Thyroid gland (tissue), 4 donors: ENCODE measurements around the gene SLC25A11. TPM values are rescaled to one million over a fixed set of nuclear protein-coding genes. Genes with fewer than 3 reads are reported as not detected.

Experiments
- DNase-seq, 2 donors: peaks; one replicate each; pipeline ENCODE4 v3.0.0-alpha.2; 2019
- H3K27ac ChIP-seq, 3 donors: fragments of 200-600 bp; sonication (generic); 1 replicate in 2 of 3; 2 replicates in 1 of 3; pipeline ENCODE4 v1.5.1; 2016 to 2019; ENCODE audit warnings: mild to moderate bottlenecking in 1 of 3, moderate library complexity in 1 of 3
- H3K27me3 ChIP-seq: fragments of 200-600 bp; sonication (generic); one replicate; pipeline ENCODE4 v1.5.1; 2019
- H3K36me3 ChIP-seq, 2 donors: fragments of 200-600 bp; sonication (generic); one replicate each; pipeline ENCODE4 v1.5.1; 2016 to 2019
- H3K4me1 ChIP-seq, 2 donors: fragments of 200-600 bp; sonication (generic); one replicate each; pipeline ENCODE4 v1.5.1; 2017 to 2019
- H3K4me3 ChIP-seq, 3 donors: fragments of 200-600 bp; sonication (generic); replicated peaks in 1 of 3; 1 replicate in 2 of 3; 2 replicates in 1 of 3; pipeline ENCODE4 v1.5.1; 2016; ENCODE audit warnings: mild to moderate bottlenecking in 1 of 3
- H3K9me3 ChIP-seq: fragments of 200-600 bp; sonication (generic); one replicate; pipeline ENCODE4 v1.5.1; 2017
- POLR2A ChIP-seq, 2 donors: fragments of 450-650 bp; IDR thresholded peaks; one replicate each; pipeline ENCODE4 v1.6.1; 2017; ENCODE audit warnings: antibody characterized with exemption in 2 of 2, mild to moderate bottlenecking in 2 of 2, moderate library complexity in 1 of 2
- WGBS, 2 donors: methylation state at CpG; one replicate each; pipeline ENCODE4 v1.1.5; 2017; 5-methylcytosine and 5-hydroxymethylcytosine counted together
- intact Hi-C: fragments of 100-400 bp; cut with DNase I; formaldehyde crosslinking; loops from one replicate; pipeline ENCODE4 v1.15.1; 2023
- total RNA-seq, 4 donors: library from RNA; depleted of rRNA; stranded (reverse); fragments of >200 nt; gene quantifications; one replicate each; pipeline ENCODE4 v1.2.3, GENCODE V29; 2016
- TF ChIP-seq, protein P1 (sequence below), 6 experiments: fragments of 200-600 bp in 3 of 6; fragments of 450-650 bp in 3 of 6; sonication (generic) in 3 of 6; IDR thresholded peaks; one replicate each; pipeline ENCODE4 v1.5.1; 2016 to 2019; ENCODE audit warnings: antibody characterized with exemption in 6 of 6, mild to moderate bottlenecking in 2 of 6, inconsistent platforms in 1 of 6, moderate library complexity in 1 of 6

The SLC25A11 gene, protein sequence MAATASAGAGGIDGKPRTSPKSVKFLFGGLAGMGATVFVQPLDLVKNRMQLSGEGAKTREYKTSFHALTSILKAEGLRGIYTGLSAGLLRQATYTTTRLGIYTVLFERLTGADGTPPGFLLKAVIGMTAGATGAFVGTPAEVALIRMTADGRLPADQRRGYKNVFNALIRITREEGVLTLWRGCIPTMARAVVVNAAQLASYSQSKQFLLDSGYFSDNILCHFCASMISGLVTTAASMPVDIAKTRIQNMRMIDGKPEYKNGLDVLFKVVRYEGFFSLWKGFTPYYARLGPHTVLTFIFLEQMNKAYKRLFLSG
- 10 to 100 TPM; 29.3 to 62.4 (median 48.4) TPM for total RNA-seq

DNA sequence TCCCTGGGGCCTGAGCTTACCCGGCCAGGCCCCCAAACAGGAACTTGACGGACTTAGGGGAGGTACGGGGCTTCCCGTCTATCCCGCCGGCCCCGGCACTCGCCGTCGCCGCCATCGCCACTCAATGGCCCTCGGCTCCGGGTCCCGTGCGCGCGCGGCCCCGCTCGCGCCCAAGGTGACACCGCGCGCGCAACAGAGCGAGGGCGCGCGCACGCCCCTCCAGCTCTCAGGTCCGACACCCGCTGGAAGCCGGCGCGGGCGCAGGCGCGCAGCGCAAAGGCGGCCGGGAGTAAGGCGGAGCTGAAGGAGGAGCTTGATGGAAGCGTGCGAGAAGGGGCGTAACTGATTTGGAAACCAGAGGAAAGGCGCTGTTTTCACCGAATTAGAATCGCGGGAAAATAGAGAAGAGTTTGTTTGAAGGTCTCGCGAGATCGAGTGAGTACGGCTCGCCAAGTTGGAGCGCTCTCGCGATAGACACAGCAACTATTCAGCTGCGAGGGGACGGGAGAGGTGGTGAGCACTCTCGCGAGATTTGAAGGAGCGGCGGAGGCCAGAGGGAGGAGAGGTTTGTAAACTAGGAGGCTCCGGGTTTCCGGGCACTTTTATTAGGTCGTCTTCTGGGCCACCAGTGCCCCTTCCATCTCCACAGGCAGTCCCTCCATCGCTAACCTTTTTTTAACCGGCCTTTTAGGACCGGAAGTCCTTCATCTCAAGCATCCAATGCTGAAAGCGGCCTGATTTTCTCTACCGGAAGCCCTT lies at the start of gene SLC25A11, which contains the start of gene RNF167:
Gene SLC25A11, minus strand, starts transcription at position 251 of the 759 bp plus-strand sequence. Its CDS starts 136 bp downstream, at position 115.
Gene RNF167, plus strand, starts transcription at position 473 of the 759 bp plus-strand sequence. CDS start 642 bp downstream, outside the sequence.
- H3K9me3 ChIP-seq = no peaks in the 10 kb centered on the region
- WGBS, 2 donors = 0% methylated on average over 36 to 42 of the region's 72 CpGs
- peaks cover 16 to 20% of the 10 kb centered on the region in 2 donors for H3K36me3 ChIP-seq
- no peaks in the 10 kb centered on the region for H3K27me3 ChIP-seq
- DNase-seq = peak; percentile 95 to 97
- intact Hi-C loops = loop anchor here (5.0 kb wide), 1 partner anchor 42 kb away; no protein-coding TSS in a partner anchor
- H3K27ac ChIP-seq = peak within 1 kb of the TSS; percentile 91 to 97 (median 95)
- peak in 1 of 2 donors; percentile 79 for TF ChIP-seq POLR2A (IDR thresholded peaks at IDR 0.05)
- TF ChIP-seq, protein P1, sequence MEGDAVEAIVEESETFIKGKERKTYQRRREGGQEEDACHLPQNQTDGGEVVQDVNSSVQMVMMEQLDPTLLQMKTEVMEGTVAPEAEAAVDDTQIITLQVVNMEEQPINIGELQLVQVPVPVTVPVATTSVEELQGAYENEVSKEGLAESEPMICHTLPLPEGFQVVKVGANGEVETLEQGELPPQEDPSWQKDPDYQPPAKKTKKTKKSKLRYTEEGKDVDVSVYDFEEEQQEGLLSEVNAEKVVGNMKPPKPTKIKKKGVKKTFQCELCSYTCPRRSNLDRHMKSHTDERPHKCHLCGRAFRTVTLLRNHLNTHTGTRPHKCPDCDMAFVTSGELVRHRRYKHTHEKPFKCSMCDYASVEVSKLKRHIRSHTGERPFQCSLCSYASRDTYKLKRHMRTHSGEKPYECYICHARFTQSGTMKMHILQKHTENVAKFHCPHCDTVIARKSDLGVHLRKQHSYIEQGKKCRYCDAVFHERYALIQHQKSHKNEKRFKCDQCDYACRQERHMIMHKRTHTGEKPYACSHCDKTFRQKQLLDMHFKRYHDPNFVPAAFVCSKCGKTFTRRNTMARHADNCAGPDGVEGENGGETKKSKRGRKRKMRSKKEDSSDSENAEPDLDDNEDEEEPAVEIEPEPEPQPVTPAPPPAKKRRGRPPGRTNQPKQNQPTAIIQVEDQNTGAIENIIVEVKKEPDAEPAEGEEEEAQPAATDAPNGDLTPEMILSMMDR (IDR thresholded peaks at IDR 0.05) = no peak
- peaks cover 17 to 27% of the 10 kb centered on the region in 2 donors for H3K4me1 ChIP-seq
- peak within 1 kb of the TSS; percentile 34 to 89 (median 69) for H3K4me3 ChIP-seq

DNA sequence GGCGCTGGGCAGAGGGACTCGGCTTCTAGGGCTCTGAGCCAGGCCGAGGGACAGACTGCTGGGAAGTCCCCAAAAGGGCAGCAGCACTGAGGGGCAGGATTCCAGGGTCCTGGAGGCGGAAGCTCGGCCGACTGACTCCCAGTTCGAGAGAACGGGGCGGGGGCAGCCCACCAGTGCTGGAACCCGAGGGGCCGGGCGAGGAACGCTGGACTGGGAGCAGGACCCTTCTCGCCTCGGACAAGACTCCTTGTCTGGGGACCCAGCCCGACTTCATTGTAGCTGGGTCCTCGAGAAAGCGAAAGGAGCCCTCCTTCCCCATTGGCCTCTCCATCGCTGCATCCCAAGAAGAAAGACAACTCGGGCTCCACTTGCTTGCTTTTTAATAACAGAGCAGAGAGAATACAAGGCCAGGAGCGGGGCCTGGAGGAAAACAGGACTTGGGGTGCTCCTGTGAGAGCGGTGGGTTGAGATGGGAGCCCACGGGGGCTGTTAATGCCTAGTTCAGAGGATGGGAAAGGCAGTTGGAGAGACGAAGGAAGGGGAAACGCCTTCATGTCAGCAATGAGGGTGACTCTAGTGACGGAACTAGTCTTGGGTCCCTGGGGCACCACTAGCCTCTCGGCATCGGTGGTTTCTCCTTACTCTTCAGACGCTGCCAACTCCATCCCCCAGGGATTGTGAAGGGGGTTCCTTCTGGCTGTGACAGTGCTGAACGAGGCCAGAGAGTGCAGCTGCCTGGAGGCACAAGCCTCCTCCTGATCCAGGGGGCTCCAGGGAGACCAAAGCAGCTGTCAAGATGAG lies 48.1 kb upstream of the SLC25A11 start:
- peaks cover 0 to 4% of the 10 kb centered on the region in 2 donors for H3K36me3 ChIP-seq
- peak overlapping the region; percentile 21 to 94 (median 80) for H3K4me3 ChIP-seq
- no peaks in the 10 kb centered on the region for H3K27me3 ChIP-seq
- H3K27ac ChIP-seq = peak overlapping the region; percentile 71 to 94 (median 93)
- intact Hi-C loops = loop anchor here (2.0 kb wide), 1 partner anchor 83 kb away; no protein-coding TSS in a partner anchor
- no peaks in the 10 kb centered on the region for H3K9me3 ChIP-seq
- TF ChIP-seq POLR2A (IDR thresholded peaks at IDR 0.05) = no peak
- TF ChIP-seq, protein P1 (IDR thresholded peaks at IDR 0.05) = no peak
- WGBS, 2 donors = 4 to 8% methylated on average over 21 to 25 of the region's 30 CpGs
- DNase-seq = no peak
- peaks cover 17 to 19% of the 10 kb centered on the region in 2 donors for H3K4me1 ChIP-seq

- peak; percentile 88 to 90 for DNase-seq
- H3K9me3 ChIP-seq = no peaks in the 10 kb centered on the region
- peaks cover 17 to 19% of the 10 kb centered on the region in 2 donors for H3K4me1 ChIP-seq
- peaks cover 8 to 10% of the 10 kb centered on the region in 2 donors for H3K36me3 ChIP-seq
- peak within 1 kb of the TSS; percentile 71 to 94 (median 93) for H3K27ac ChIP-seq
- WGBS, 2 donors = 0 to 1% methylated on average over 16 to 28 of the region's 78 CpGs
- intact Hi-C loops = loop anchor here (2.0 kb wide), 1 partner anchor 82 kb away; no protein-coding TSS in a partner anchor
- H3K27me3 ChIP-seq = no peaks in the 10 kb centered on the region
- H3K4me3 ChIP-seq = peak within 1 kb of the TSS; percentile 21 to 94 (median 80)
- TF ChIP-seq, protein P1 (IDR thresholded peaks at IDR 0.05) = peak in 5 of 6 experiments; percentile 47 to 75 (median 69)
- TF ChIP-seq POLR2A (IDR thresholded peaks at IDR 0.05) = peak in 1 of 2 donors; percentile 88
These were observed 47.3 kb upstream of the SLC25A11 start, which contains the start of gene CAMTA2 for GRCh38 chr17:4986951-4987766. CAMTA2 (minus strand) TSS chr17:4987675; CDS start chr17:4986222, 1,453 bp downstream.

- H3K36me3 ChIP-seq = peaks cover 12 to 14% of the 10 kb centered on the region in 2 donors
- DNase-seq = peak in 1 of 2 donors; percentile 22
- intact Hi-C loops = loop anchor here (2.0 kb wide), 1 partner anchor 82 kb away; no protein-coding TSS in a partner anchor
- no peak for TF ChIP-seq POLR2A (IDR thresholded peaks at IDR 0.05)
- TF ChIP-seq, protein P1 (IDR thresholded peaks at IDR 0.05) = no peak
- H3K27me3 ChIP-seq = no peaks in the 10 kb centered on the region
- H3K9me3 ChIP-seq = no peaks in the 10 kb centered on the region
- H3K4me3 ChIP-seq = peak overlapping the region in 2 of 3 donors; percentile 80 to 94
- H3K4me1 ChIP-seq = peaks cover 17 to 19% of the 10 kb centered on the region in 2 donors
- WGBS, 2 donors = 50 to 54% methylated on average over 5 of the region's 5 CpGs
- peak overlapping the region in 2 of 3 donors; percentile 93 to 94 for H3K27ac ChIP-seq
These were observed 46.6 kb upstream of the SLC25A11 start for GRCh38 chr17:4986403-4986802.
